ENCODE results near the gene ZNF579.

- TF ChIP-seq CTCF (IDR thresholded peaks at IDR 0.05) (no peak), POLR2AphosphoS5 (IDR thresholded peaks at IDR 0.05) (no peak), POLR2A (IDR thresholded peaks at IDR 0.05) (no peak), EP300 (IDR thresholded peaks at IDR 0.05) (no peak)
Measured at GRCh38 chr19:55600662-55601028, 20.0 kb upstream of the ZNF579 start.

Measured in stomach (tissue), 4 donors.